H1 (cell line): ENCODE measurements around the gene FEZF1. TPM values are rescaled to one million over a fixed set of nuclear protein-coding genes. Genes with fewer than 3 reads are reported as not detected.
A peak's percentile ranks its signal among the peaks of the same experiment; 100 is the strongest.

Experiments
- CTCF ChIA-PET: fragments of 300-600 bp; sonication (Branson Sonifier 250); formaldehyde crosslinking; loops from one replicate; lab custom pipeline; 2021; ENCODE audit not compliant: partially characterized antibody; lab: Charles Lee
- POLR2A ChIA-PET: fragments of 300-600 bp; sonication (Branson Sonifier 250); formaldehyde crosslinking; loops from one replicate; lab custom pipeline; 2021; ENCODE audit warnings: inconsistent platforms; ENCODE audit not compliant: partially characterized antibody; lab: Charles Lee
- DNase-seq, 2 experiments: peaks; one replicate each; pipeline versions ENCODE4 v3.0.0 to v3.0.0-alpha.2; 2010 to 2022; ENCODE audit warnings: low spot score in 2 of 2, low read depth in 1 of 2, mixed read lengths in 1 of 2
- FAIRE-seq: peaks from 2 replicates; lab custom pipeline; 2011; peaks lifted over from hg19 to GRCh38; lab: Jason Lieb, UNC
- H2AFZ ChIP-seq: 2 replicates; pipeline ENCODE4 v1.8.1; 2012; ENCODE audit warnings: low read length, inconsistent platforms
- H2AK5ac ChIP-seq: 2 replicates; pipeline ENCODE4 v1.6.1; 2013; ENCODE audit warnings: low read depth, low read length
- H2BK120ac ChIP-seq: replicated peaks from 2 replicates; pipeline ENCODE3; 2013; ENCODE audit warnings: low read depth, low read length, inconsistent platforms
- H2BK12ac ChIP-seq: 2 replicates; pipeline ENCODE4 v1.6.1; 2013; ENCODE audit warnings: low read depth, low read length
- H2BK15ac ChIP-seq: 2 replicates; pipeline ENCODE4 v1.6.1; 2013; ENCODE audit warnings: low read length
- H2BK20ac ChIP-seq: 2 replicates; pipeline ENCODE4 v1.6.1; 2013; ENCODE audit warnings: low read length
- H2BK5ac ChIP-seq: 2 replicates; pipeline ENCODE4 v1.6.1; 2013; ENCODE audit warnings: low read depth, low read length
- H3K14ac ChIP-seq: 2 replicates; pipeline ENCODE4 v1.6.1; 2013; ENCODE audit warnings: inconsistent platforms; ENCODE audit not compliant: insufficient read length
- H3K18ac ChIP-seq: 2 replicates; pipeline ENCODE4 v1.6.1; 2013; ENCODE audit warnings: low read length; ENCODE audit errors: extremely low read depth
- H3K23ac ChIP-seq: 2 replicates; pipeline ENCODE4 v1.6.1; 2013; ENCODE audit warnings: inconsistent platforms; ENCODE audit not compliant: insufficient read length
- H3K23me2 ChIP-seq: 2 replicates; pipeline ENCODE4 v1.6.1; 2013; ENCODE audit warnings: low read depth, low read length
- H3K27ac ChIP-seq: 2 replicates; pipeline ENCODE4 v1.6.1; 2011; ENCODE audit warnings: low read depth, low read length, inconsistent platforms
- H3K27me3 ChIP-seq, 4 experiments: replicated peaks in 1 of 4; 1 replicate in 1 of 4; 2 replicates in 3 of 4; pipeline versions ENCODE4 v1.6.1 to v1.8.1; 2011 to 2013; ENCODE audit warnings: low read length in 3 of 4, mild to moderate bottlenecking in 3 of 4, inconsistent platforms in 2 of 4, mixed read lengths in 2 of 4, moderate library complexity in 1 of 4; ENCODE audit not compliant: control insufficient read depth in 3 of 4, insufficient read depth in 3 of 4; ENCODE audit errors: extremely low read depth in 1 of 4
- H3K36me3 ChIP-seq, 4 experiments: 2 replicates each; pipeline versions ENCODE4 v1.6.1 to v1.8.1; 2011 to 2013; ENCODE audit warnings: mild to moderate bottlenecking in 4 of 4, low read length in 3 of 4, moderate library complexity in 2 of 4, control low read depth in 1 of 4, inconsistent platforms in 1 of 4; ENCODE audit not compliant: insufficient read depth in 4 of 4, control insufficient read depth in 2 of 4
- H3K4ac ChIP-seq: replicated peaks from 2 replicates; pipeline ENCODE3; 2013; ENCODE audit warnings: low read length, low read depth, mixed read lengths, inconsistent platforms; ENCODE audit not compliant: insufficient read length
- H3K4me1 ChIP-seq, 4 experiments: replicated peaks in 1 of 4; 1 replicate in 1 of 4; 2 replicates in 3 of 4; pipeline versions ENCODE4 v1.6.1 to v1.8.1; 2011 to 2013; ENCODE audit warnings: low read length in 3 of 4, inconsistent platforms in 2 of 4, mixed read lengths in 1 of 4; ENCODE audit not compliant: insufficient read depth in 4 of 4, control insufficient read depth in 3 of 4
- H3K4me2 ChIP-seq, 2 experiments: 2 replicates each; pipeline versions ENCODE4 v1.6.1 to v1.8.1; 2011 to 2013; ENCODE audit warnings: low read depth in 2 of 2, low read length in 2 of 2, control low read depth in 1 of 2, inconsistent platforms in 1 of 2, mild to moderate bottlenecking in 1 of 2; ENCODE audit not compliant: insufficient read depth in 1 of 2
- H3K4me3 ChIP-seq, 4 experiments: fragments of 200-600, 300-600 bp in 1 of 4; sonication (generic), shearing (Covaris generic), sonication (Bioruptor Twin) in 1 of 4; 2 replicates each; pipeline versions ENCODE4 v1.5.1 to v1.8.1; 2011 to 2016; ENCODE audit warnings: low read length in 4 of 4, low read depth in 3 of 4, control low read depth in 2 of 4, inconsistent platforms in 2 of 4, mild to moderate bottlenecking in 2 of 4, mixed read lengths in 1 of 4, moderate library complexity in 1 of 4; ENCODE audit not compliant: insufficient read depth in 2 of 4; ENCODE audit errors: extremely low read depth in 1 of 4
- H3K56ac ChIP-seq: replicated peaks from 2 replicates; pipeline ENCODE3; 2013; ENCODE audit warnings: low read depth, mild to moderate bottlenecking, mixed read lengths, low read length, inconsistent platforms; ENCODE audit not compliant: insufficient read length
- H3K79me1 ChIP-seq: 2 replicates; pipeline ENCODE4 v1.6.1; 2013; ENCODE audit warnings: low read depth, low read length, control low read depth
- H3K79me2 ChIP-seq, 2 experiments: 2 replicates each; pipeline versions ENCODE4 v1.6.1 to v1.8.1; 2012 to 2013; ENCODE audit warnings: low read length in 2 of 2, mild to moderate bottlenecking in 2 of 2, inconsistent platforms in 1 of 2; ENCODE audit not compliant: insufficient read depth in 2 of 2, control insufficient read depth in 1 of 2
- H3K9ac ChIP-seq, 4 experiments: replicated peaks in 1 of 4; 1 replicate in 1 of 4; 2 replicates in 3 of 4; pipeline versions ENCODE4 v1.6.1 to v1.8.1; 2011 to 2013; ENCODE audit warnings: low read depth in 3 of 4, low read length in 3 of 4, control low read depth in 2 of 4, mild to moderate bottlenecking in 2 of 4, moderate library complexity in 2 of 4, inconsistent platforms in 1 of 4; ENCODE audit errors: extremely low read depth in 1 of 4
- H3K9me3 ChIP-seq, 2 experiments: 2 replicates each; pipeline versions ENCODE4 v1.6.1 to v1.8.1; 2012 to 2013; ENCODE audit warnings: mild to moderate bottlenecking in 2 of 2, moderate library complexity in 2 of 2, control low read depth in 1 of 2, inconsistent platforms in 1 of 2, low read depth in 1 of 2, low read length in 1 of 2, mixed read lengths in 1 of 2; ENCODE audit not compliant: insufficient read depth in 2 of 2
- H4K20me1 ChIP-seq, 2 experiments: replicated peaks in 1 of 2; 2 replicates each; pipeline versions ENCODE3 to v1.8.1; 2011 to 2013; ENCODE audit warnings: inconsistent platforms in 2 of 2, low read length in 2 of 2, mild to moderate bottlenecking in 1 of 2; ENCODE audit not compliant: insufficient read depth in 2 of 2, control insufficient read depth in 1 of 2
- H4K5ac ChIP-seq: 2 replicates; pipeline ENCODE4 v1.6.1; 2013; ENCODE audit warnings: low read length, low read depth, mixed read lengths, inconsistent platforms; ENCODE audit not compliant: insufficient read length
- H4K8ac ChIP-seq: 2 replicates; pipeline ENCODE4 v1.8.0; 2013; ENCODE audit warnings: mild to moderate bottlenecking, moderate library complexity, low read length, inconsistent platforms; ENCODE audit not compliant: insufficient read depth; ENCODE audit errors: extremely low read depth
- H4K91ac ChIP-seq: replicated peaks from 2 replicates; pipeline ENCODE3; 2013; ENCODE audit warnings: low read length, mixed read lengths, inconsistent platforms; ENCODE audit not compliant: insufficient read length
- CEBPB ChIP-seq: IDR thresholded peaks from 2 replicates; pipeline ENCODE4 v1.6.1; 2012; ENCODE audit warnings: low read depth, low read length
- GABPA ChIP-seq: IDR thresholded peaks from 2 replicates; pipeline ENCODE4 v1.6.1; 2011; ENCODE audit warnings: mild to moderate bottlenecking, low read length, moderate library complexity, borderline replicate concordance; ENCODE audit not compliant: insufficient read depth
- POU5F1 ChIP-seq: IDR thresholded peaks from 2 replicates; pipeline ENCODE4 v1.6.1; 2011; ENCODE audit warnings: low read depth, mild to moderate bottlenecking, low read length, moderate library complexity
- WGBS, 2 experiments: shearing (Covaris generic) in 1 of 2; methylation state at CpG; one replicate each; pipeline versions ENCODE4 v1.1.6 to v1.1.7; 2013 to 2015; ENCODE audit warnings: low lambda C conversion rate in 2 of 2, mixed read lengths in 2 of 2, inconsistent platforms in 1 of 2, low coverage in 1 of 2, missing lambda C conversion rate in 1 of 2; ENCODE audit not compliant: insufficient replicate concordance in 2 of 2, insufficient coverage in 1 of 2, insufficient read length in 1 of 2; ENCODE audit errors: extremely low coverage in 1 of 2, missing lambda C conversion rate in 1 of 2; 5-methylcytosine and 5-hydroxymethylcytosine counted together
- polyA plus RNA-seq, 7 experiments: library from polyadenylated mRNA; depleted of rRNA in 3 of 7; stranded (reverse) in 5 of 7; unstranded in 2 of 7; fragments of >200 nt in 5 of 7; fragments of 200-250 nt in 2 of 7; gene quantifications; 1 replicate in 5 of 7; 2 replicates in 1 of 7; 4 replicates in 1 of 7; pipeline versions ENCODE4 v1.2.1 to v1.2.3, GENCODE V29; 2011 to 2013; ENCODE audit warnings: missing spikeins in 2 of 7, mixed read lengths in 2 of 7
- total RNA-seq: library from RNA; stranded (reverse); fragmentation: NEBNext Ultra II Directional; extraction: Animal tissue kit (Norgen Biotek cat#: 25700); gene quantifications from 2 replicates; pipeline ENCODE4 v1.2.1, GENCODE V29; 2021

Gene FEZF1
- total and polyA plus RNA-seq, 2 of the 8 experiments (the other 6 are each of a cell fraction or from before 2014, with no cell fraction given), result 10.6 to 15.7 TPM

GRCh38 chr7:122260336-122260735 lies 44.2 kb downstream of the FEZF1 start:
- no peaks in the 10 kb centered on the region for H3K79me1 ChIP-seq
- peaks cover 0 to 1% (median 0%) of the 10 kb centered on the region in 4 experiments; a peak in 1 of 7 replicates for H3K27me3 ChIP-seq
- no peak overlapping the region for H3K27ac ChIP-seq
- CTCF ChIA-PET, result interaction anchor here (1.0 kb wide), 1 partner anchor 9 kb away, joined by 4 read pairs; no protein-coding TSS in a partner anchor
- H3K23me2 ChIP-seq, result no peaks in the 10 kb centered on the region
- H3K14ac ChIP-seq, result no peak overlapping the region
- H4K91ac ChIP-seq, result no peak overlapping the region
- TF ChIP-seq GABPA (no peak), CEBPB (no peak), POU5F1 (no peak)
- no peaks in the 10 kb centered on the region for H4K20me1 ChIP-seq
- H2BK15ac ChIP-seq, result no peak overlapping the region
- no peak for DNase-seq
- H3K79me2 ChIP-seq, result no peaks in the 10 kb centered on the region
- no peak overlapping the region for H2BK20ac ChIP-seq
- no peak overlapping the region for H3K18ac ChIP-seq
- H3K36me3 ChIP-seq, result no peaks in the 10 kb centered on the region
- POLR2A ChIA-PET, result no interaction called here
- no peak overlapping the region for H3K9ac ChIP-seq
- H4K8ac ChIP-seq, result no peak overlapping the region
- no peak overlapping the region for H3K56ac ChIP-seq
- 0 out of 2 replicates have a peak overlapping the region, but pooled peaks have one; percentile 7 for H2AFZ ChIP-seq
- WGBS, 2 experiments, result 63% methylated on average over 2 of the region's 2 CpGs; no CpG with 5 or more reads in 1 of the 2 experiments
- no peak overlapping the region for H3K4me2 ChIP-seq
- H4K5ac ChIP-seq, result no peak overlapping the region
- no peak for FAIRE-seq
- peaks cover 4 to 19% (median 17%) of the 10 kb centered on the region in 4 experiments; a peak in 5 of 7 replicates for H3K4me1 ChIP-seq
- no peak overlapping the region for H3K4ac ChIP-seq
- H2BK120ac ChIP-seq, result no peak overlapping the region
- no peak overlapping the region for H2AK5ac ChIP-seq
- no peak overlapping the region for H3K4me3 ChIP-seq
- H3K23ac ChIP-seq, result no peak overlapping the region
- H2BK5ac ChIP-seq, result no peak overlapping the region
- no peaks in the 10 kb centered on the region for H3K9me3 ChIP-seq
- no peak overlapping the region for H2BK12ac ChIP-seq
